Umbilical cord (tissue), 2 donors: ENCODE measurements around the gene ETFDH. TPM values are rescaled to one million over a fixed set of nuclear protein-coding genes. Genes with fewer than 3 reads are reported as not detected.
"Not testable (repeated sequence)": the region's sequence is repeated elsewhere in the genome, so short reads cannot be mapped to it uniquely, and the experiment has no call there.

Source experiments
- DNase-seq: peaks from one replicate; pipeline ENCODE4 v3.0.0-alpha.2; 2015; ENCODE audit warnings: low spot score
- total RNA-seq: library from RNA; depleted of rRNA; stranded (reverse); fragments of >200 nt; gene quantifications from one replicate; pipeline ENCODE4 v1.2.3, GENCODE V29; 2014; ENCODE audit warnings: low replicate concordance; ENCODE audit not compliant: insufficient read depth

The ETFDH gene
- total RNA-seq, 1 donor from 2014 or later: 28.9 TPM

- no peak for DNase-seq
Observed at GRCh38 chr4:158754385-158755180, 82.5 kb downstream of the ETFDH start.

GRCh38 chr4:158755819-158756218 lies 83.7 kb downstream of the ETFDH start:
- DNase-seq: not testable (repeated sequence)

GRCh38 chr4:158756588-158756987 lies 84.5 kb downstream of the ETFDH start:
- DNase-seq: no peak

- DNase-seq: no peak
Observed at GRCh38 chr4:158758142-158758541, 86.0 kb downstream of the ETFDH start.

GRCh38 chr4:158758703-158759102 lies 86.6 kb downstream of the ETFDH start:
- no peak for DNase-seq

Other genes starting within 250 kb of the ETFDH start
- 9.6 TPM for gene RXFP1, start 150.4 kb upstream of the ETFDH start, total RNA-seq
- 14.9 TPM for gene C4orf46, start 409 bp upstream of the ETFDH start, total RNA-seq
- gene PPID, start 51.1 kb downstream of the ETFDH start, total RNA-seq: 25.8 TPM
- 69.3 TPM for gene FNIP2, start 96.7 kb downstream of the ETFDH start, total RNA-seq